IPS-NIHi7 (cell line): ENCODE results near the gene ATL2.

Experiments
- DNase-seq: peaks from one replicate; pipeline ENCODE4 v3.0.0; 2012; ENCODE audit warnings: mixed read lengths; ENCODE audit errors: extremely low spot score

Gene ATL2

DNA sequence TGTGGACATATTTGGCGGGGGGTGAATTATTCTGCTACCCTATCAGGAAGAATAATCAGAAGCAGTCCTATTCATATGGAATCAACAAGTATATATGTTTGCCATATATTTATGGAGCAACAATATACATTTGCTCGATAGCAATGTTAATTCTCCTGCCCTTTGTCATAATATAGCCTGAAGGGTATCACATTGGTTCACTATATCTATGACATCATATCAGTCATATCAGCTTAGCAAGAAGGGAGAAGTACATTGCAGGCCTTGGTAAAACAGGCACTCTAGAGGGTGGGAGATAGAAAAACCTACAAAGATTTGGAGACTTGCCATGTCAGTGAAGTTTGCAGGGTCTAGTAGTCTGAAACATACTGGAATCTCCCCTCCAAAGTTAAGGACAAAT is 128.4 kb downstream of the ATL2 start:
- DNase-seq: no peak

GRCh38 chr2:38248255-38248654 is 128.8 kb downstream of the ATL2 start:
- DNase-seq: no peak

DNA sequence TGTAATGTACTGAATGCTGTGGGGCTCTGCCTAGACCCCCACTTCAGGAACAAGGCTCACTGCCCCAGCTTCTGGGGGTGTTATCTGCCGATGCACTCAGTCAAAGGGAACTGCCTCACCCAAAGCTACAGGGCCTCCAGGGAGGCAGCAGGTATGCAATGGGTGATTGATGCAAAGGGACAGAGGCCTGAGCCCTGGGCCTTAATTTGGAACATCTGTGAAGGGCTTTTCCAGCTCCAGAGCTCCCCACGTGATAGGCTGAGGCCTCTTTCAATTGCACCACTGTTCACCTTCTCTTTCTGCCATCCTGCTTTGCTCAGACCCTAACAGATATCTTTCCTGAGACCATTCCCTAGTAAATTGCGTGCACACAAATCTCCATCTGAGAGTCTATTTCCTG is 131.0 kb downstream of the ATL2 start:
- DNase-seq: no peak

- peak; percentile 36 for DNase-seq
Observed at GRCh38 chr2:38245114-38245641, 131.9 kb downstream of the ATL2 start.

DNA sequence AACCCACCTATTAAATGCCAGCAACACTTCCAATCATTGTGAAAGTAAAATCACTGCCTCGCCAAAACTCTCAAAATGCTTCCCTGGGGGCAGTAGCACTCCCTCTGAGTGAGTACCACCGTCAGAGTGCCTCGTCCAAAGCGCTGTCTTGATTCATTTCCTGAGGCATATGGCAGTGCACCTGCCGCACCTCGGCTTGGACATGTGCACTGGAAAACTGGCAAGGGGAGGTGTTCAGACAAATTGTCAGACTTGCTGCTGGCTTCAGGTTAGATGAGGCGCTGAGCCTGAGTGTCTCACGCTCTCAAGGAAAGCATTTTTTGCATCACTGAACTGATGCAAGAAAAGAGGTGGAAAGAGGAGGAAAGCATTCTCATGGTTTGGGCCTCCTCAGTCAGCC is 132.8 kb downstream of the ATL2 start:
- no peak for DNase-seq
